Calu3 (cell line): Measurements from ENCODE around the gene USH2A. TPM values are rescaled to one million over a fixed set of nuclear protein-coding genes. Genes with fewer than 3 reads are reported as not detected.

Experiments used
- BruUV-seq: library from RNA; stranded (reverse); fragments of 400-500 nt; replicated peaks from 2 replicates; lab custom pipeline; 2021; lab: Mats Ljungman, UMichigan
- CTCF ChIA-PET: fragments of 300-600 bp; sonication (Branson Sonifier 250); formaldehyde crosslinking; loops from one replicate; lab custom pipeline; 2022; ENCODE audit warnings: antibody characterized with exemption; lab: Charles Lee
- DNase-seq: peaks from one replicate; pipeline ENCODE4 v3.0.0; 2022
- H3K27ac Mint-ChIP-seq: one replicate; pipeline ENCODE4 v1.8.0; 2022; ENCODE audit warnings: mixed read lengths; ENCODE audit not compliant: unreplicated experiment
- H3K27me3 Mint-ChIP-seq: one replicate; pipeline ENCODE4 v1.8.0; 2022; ENCODE audit warnings: mixed read lengths; ENCODE audit not compliant: unreplicated experiment
- H3K36me3 Mint-ChIP-seq: one replicate; pipeline ENCODE4 v1.8.0; 2022; ENCODE audit warnings: mild to moderate bottlenecking, moderate library complexity, mixed read lengths; ENCODE audit not compliant: insufficient read depth, unreplicated experiment
- H3K4me1 Mint-ChIP-seq: one replicate; pipeline ENCODE4 v1.8.0; 2022; ENCODE audit warnings: mild to moderate bottlenecking, low read depth, mixed read lengths; ENCODE audit not compliant: unreplicated experiment
- H3K4me3 Mint-ChIP-seq: one replicate; pipeline ENCODE4 v1.8.0; 2022; ENCODE audit warnings: mild to moderate bottlenecking, low read depth, moderate library complexity, mixed read lengths; ENCODE audit not compliant: unreplicated experiment
- H3K9me3 Mint-ChIP-seq: one replicate; pipeline ENCODE4 v1.8.0; 2022; ENCODE audit warnings: low read depth, mixed read lengths; ENCODE audit not compliant: unreplicated experiment
- CTCF ChIP-seq: fragments of 200-600 bp; IDR thresholded peaks from one replicate; pipeline ENCODE4 v1.8.0; 2022; ENCODE audit warnings: antibody characterized with exemption; ENCODE audit not compliant: unreplicated experiment
- intact Hi-C: fragments of 100-400 bp; cut with micrococcal nuclease; formaldehyde crosslinking; loops from one replicate; pipeline ENCODE4 v1.10.0; 2022; ENCODE audit not compliant: unreplicated experiment
- total RNA-seq: library from RNA; stranded (reverse); gene quantifications from 2 replicates; pipeline ENCODE4 v1.2.3, GENCODE V29; 2022

USH2A gene
- total RNA-seq, 1 experiment from 2014 or later = not detected

DNA sequence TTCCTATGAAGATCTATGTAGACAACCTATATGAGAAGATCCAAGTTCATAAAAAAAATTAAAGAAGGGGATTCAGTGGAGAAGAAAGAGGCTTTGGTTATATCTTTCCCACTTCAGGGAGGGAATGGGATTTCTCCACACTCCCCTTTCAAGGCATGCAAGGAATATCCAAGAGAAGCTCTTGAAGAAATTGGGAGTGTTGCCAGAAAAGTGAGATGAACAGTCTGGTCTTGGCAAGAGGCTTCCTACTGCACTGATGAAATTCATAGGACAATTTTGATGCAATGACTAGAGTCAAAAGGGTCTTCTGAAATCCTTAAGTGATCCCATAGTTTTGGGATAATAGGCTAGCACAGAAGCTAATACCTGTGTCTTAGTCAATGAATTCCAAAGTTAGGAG lies 703.1 kb downstream of the USH2A start:
- H3K4me1 Mint-ChIP-seq = no peaks in the 10 kb centered on the region
- H3K27ac Mint-ChIP-seq = no peak overlapping the region
- intact Hi-C loops = no loop called here
- peaks cover 22% of the 10 kb centered on the region for H3K27me3 Mint-ChIP-seq
- BruUV-seq = no TSS peak
- peaks cover 2% of the 10 kb centered on the region for H3K9me3 Mint-ChIP-seq
- no peak overlapping the region for H3K4me3 Mint-ChIP-seq
- no peaks in the 10 kb centered on the region for H3K36me3 Mint-ChIP-seq
- no peak for DNase-seq
- TF ChIP-seq CTCF = no peak
- CTCF ChIA-PET = no interaction called here

DNA sequence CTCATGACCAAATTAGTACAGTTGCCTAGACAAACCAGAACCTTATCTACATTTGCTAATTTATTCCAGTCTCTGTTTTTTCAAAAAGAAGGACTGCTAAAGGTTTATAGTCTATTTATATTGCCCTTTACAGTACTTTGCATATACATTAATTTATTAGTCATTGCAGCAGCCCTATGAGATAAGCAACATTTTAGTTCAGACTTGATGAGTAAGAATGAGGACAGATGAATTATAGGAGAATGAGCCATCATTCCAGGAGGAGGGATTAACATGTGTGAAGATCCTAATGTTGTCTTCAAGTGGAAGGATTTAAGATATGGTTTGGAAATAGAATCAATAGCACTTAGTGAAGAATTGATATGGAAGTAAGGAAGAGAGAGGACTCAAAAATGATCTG lies 703.7 kb downstream of the USH2A start:
- H3K4me1 Mint-ChIP-seq = no peaks in the 10 kb centered on the region
- TF ChIP-seq CTCF = no peak
- H3K4me3 Mint-ChIP-seq = no peak overlapping the region
- no peaks in the 10 kb centered on the region for H3K36me3 Mint-ChIP-seq
- peaks cover 2% of the 10 kb centered on the region for H3K9me3 Mint-ChIP-seq
- intact Hi-C loops = no loop called here
- CTCF ChIA-PET = interaction anchor here (0.7 kb wide), 1 partner anchor 1230 kb away, joined by 4 read pairs; no protein-coding TSS in a partner anchor
- H3K27me3 Mint-ChIP-seq = peaks cover 22% of the 10 kb centered on the region
- no peak for DNase-seq
- no peak overlapping the region for H3K27ac Mint-ChIP-seq
- no TSS peak for BruUV-seq

DNA sequence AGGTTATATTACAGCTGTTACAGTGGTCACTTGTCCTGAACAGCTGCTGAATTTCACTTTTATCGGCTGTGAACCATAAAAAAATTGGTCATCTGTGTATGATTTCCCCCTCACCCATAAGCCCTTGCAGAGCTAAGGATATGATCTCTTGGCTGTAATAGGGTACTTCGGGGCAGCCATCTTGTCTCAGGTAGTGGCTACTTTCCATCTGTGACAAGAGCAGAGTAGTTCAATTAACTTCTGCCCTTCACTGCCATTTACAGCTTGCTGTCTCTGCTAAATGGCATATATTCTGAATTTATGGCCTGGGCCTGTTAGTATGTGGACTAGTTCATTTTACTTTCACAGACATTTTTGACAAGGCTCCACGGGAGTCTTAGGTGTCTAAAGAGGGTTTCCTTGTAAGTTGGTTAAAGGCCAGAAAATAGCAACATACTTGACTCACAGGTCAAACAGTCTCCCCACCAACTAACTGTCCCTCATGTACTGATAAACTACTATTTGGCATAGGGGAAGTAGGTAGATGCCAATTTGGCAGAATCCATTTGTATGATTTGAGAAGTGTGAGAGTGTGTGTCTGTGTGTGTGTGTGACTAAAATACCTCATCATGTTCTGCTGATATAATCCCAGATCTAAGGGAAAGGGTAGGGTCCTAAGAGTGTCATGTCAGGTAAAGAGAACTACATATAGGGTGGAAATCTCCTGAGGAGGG lies 704.5 kb downstream of the USH2A start:
- no TSS peak for BruUV-seq
- TF ChIP-seq CTCF = no peak
- Mint-ChIP-seq H3K4me1 (no peaks in the 10 kb centered on the region), H3K36me3 (no peaks in the 10 kb centered on the region), H3K4me3 (no peak overlapping the region), H3K27me3 (peaks cover 22% of the 10 kb centered on the region), H3K9me3 (peaks cover 2% of the 10 kb centered on the region), H3K27ac (no peak overlapping the region)
- DNase-seq = no peak
- CTCF ChIA-PET = interaction anchor here (0.7 kb wide), 1 partner anchor 1231 kb away, joined by 4 read pairs; no protein-coding TSS in a partner anchor
- intact Hi-C loops = no loop called here

DNA sequence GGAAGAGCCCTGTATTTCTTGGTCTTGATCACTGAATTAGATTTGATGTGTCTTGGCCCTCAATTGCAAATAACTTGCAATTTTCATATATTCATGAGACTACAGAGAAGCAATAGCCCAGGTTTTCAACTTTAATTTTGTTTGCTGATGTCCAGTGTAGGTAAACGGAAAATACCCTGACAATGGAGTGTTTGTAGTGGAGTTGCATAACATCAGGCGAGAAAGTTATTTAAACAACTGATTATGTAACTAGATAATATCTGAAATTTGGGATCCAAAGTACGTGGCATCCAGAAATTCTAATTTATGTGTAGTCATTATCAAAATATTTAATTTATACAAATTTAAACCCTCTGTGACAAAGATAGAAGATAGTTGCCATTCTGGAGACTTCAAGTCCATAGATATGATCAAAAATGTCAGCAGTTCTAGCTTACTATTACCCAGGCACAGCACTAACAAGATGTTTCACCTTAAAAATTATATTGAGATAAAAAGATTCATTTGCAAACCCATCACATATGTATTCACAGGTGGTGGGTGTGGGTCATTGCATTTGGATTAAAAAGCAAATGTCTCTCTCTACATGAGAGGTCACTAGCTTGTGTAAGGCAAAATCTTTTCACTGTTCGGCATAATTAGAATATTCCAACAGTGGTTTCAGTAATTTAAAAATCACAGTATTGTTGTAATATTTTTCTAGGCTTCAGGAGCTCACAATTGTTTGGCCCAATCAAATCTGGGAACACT lies 705.4 kb downstream of the USH2A start:
- CTCF ChIA-PET = no interaction called here
- no peak for DNase-seq
- TF ChIP-seq CTCF = no peak
- Mint-ChIP-seq H3K36me3 (no peaks in the 10 kb centered on the region), H3K9me3 (peaks cover 2% of the 10 kb centered on the region), H3K4me3 (no peak overlapping the region), H3K27me3 (peaks cover 22% of the 10 kb centered on the region), H3K27ac (no peak overlapping the region), H3K4me1 (no peaks in the 10 kb centered on the region)
- intact Hi-C loops = no loop called here
- BruUV-seq = no TSS peak
